Measurements from ENCODE around the gene MPZ. TPM values are rescaled to one million over a fixed set of nuclear protein-coding genes. Genes with fewer than 3 reads are reported as not detected.

The MPZ gene
- 0.44 and 1.1 TPM in 2 replicates for total RNA-seq

GRCh38 chr1:161309868-161310267, at the start of gene MPZ:
TSS of gene MPZ (minus strand) at chr1:161309968. CDS start at chr1:161309905, 63 bp downstream.

DNA sequence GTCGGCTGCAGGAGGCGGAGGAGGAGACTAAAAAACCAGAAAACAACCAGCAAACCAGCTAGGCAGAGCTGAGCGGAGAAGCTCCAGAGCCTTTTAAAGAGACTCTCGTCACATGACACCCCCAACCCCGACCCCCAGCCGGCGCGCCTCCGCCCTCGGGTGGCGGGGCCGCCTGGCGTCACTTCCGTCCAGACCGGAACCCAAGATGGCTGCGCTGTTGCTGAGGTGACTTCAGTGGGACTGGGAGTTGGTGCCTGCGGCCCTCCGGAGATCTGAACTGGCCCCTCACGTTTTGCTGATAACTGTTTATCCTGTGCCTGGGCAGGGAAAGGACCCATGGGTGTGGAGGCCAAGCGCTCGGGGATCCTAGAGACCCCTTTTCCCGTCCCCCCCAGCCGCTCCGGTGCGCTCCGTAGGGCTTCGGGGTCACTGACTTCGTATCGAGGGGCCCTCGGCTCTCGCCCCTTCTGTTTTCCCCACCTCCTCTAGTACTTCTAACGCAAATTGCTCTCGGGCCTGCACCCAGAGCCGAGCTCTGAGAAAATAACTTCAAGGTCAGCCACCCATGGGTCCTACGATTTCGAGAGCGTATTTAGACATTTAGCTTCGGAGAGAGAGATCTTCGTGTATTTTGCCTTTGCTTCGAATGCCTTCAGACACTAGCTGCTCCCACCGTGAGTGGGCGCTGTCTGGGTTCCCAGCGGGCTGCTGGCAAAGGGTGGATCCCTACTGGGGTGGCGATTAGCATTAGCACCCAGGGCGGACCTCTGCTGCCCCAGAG, 4.6 kb upstream of the MPZ start, which contains the start of gene SDHC:
Gene SDHC, plus strand, starts transcription at position 181 of the 781 bp plus-strand sequence. Its CDS starts 25 bp downstream, at position 206.

DNA sequence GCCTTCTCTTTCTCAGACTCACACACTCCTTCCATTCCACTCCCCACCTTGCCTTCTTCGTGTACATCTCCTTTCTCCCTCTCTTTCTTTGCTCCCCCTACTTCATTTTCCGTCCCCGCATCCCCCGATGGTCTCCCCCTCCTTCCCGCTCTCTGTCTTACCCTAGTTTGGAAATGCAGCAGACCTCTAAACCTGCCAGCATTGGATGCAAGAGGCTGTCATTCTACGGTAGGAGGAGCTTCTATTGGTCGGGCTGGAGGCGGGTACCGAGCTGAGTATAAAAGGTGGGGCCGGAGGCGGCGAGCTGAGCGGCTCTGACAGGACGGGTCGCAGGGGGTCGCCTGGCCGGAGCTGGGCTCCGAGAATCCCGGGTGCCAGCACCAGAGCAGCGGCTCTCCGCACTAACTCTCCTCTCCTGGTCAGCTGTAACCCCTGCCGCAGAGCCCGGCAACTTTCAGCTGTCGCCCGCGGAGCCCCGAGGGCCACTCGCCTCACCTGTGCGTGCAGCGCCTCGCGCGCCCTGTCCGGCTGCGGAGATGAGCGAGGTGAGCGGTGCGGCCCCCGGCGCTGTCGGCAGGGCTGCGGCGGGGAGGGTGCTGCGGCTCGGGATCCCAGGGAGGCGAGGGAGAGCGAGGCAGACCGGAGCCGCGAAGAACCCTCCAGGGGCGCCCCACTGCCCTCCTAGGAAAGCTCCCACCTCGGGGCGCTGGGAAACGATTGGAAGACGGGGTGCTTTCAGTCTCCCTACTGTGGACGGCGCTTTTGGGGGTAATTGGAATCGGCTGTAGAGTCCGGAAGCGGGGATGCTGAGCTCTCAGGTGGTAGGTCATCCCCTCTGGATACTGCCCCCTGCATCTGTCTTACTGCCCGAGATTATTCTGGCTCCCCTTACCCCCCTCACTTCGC, 51.1 kb downstream of the MPZ start, which contains the start of gene PCP4L1:
Gene PCP4L1, plus strand, starts transcription at position 307 of the 906 bp plus-strand sequence. Its CDS starts 230 bp downstream, at position 537.

Other genes starting within 250 kb of the MPZ start
- under 0.01 TPM in 1 of 2 replicates, not detected in the other for gene ARHGAP30, start 240.1 kb downstream of the MPZ start, total RNA-seq
- 1.1 and 2.6 TPM in 2 replicates for gene NECTIN4, start 220.4 kb downstream of the MPZ start, total RNA-seq
- gene KLHDC9, start 211.6 kb downstream of the MPZ start, total RNA-seq, result 0.66 and 1.1 TPM in 2 replicates
- gene PFDN2, start 191.9 kb downstream of the MPZ start, total RNA-seq, result 29.8 and 78.3 TPM in 2 replicates
- gene NIT1, start 191.9 kb downstream of the MPZ start, total RNA-seq, result 23.2 and 34.6 TPM in 2 replicates
- 31.5 and 35.9 TPM in 2 replicates for gene DEDD, start 177.3 kb downstream of the MPZ start, total RNA-seq
- 66.7 and 120 TPM in 2 replicates for gene UFC1, start 156.0 kb downstream of the MPZ start, total RNA-seq
- 10.7 and 12.0 TPM in 2 replicates for gene USP21, start 150.5 kb downstream of the MPZ start, total RNA-seq
- 10.1 and 16.5 TPM in 2 replicates for gene PPOX, start 143.5 kb downstream of the MPZ start, total RNA-seq
- gene B4GALT3, start 132.5 kb downstream of the MPZ start, total RNA-seq, result 33.9 and 34.1 TPM in 2 replicates
- gene ADAMTS4, start 110.9 kb downstream of the MPZ start, total RNA-seq, result 4.2 and 27.5 TPM in 2 replicates
- gene NDUFS2, start 107.6 kb downstream of the MPZ start, total RNA-seq, result 101 and 115 TPM in 2 replicates
- not detected in 2 replicates for gene FCER1G, start 94.7 kb downstream of the MPZ start, total RNA-seq
- not detected in 2 replicates for gene APOA2, start 86.3 kb downstream of the MPZ start, total RNA-seq
- gene TOMM40L, start 83.9 kb downstream of the MPZ start, total RNA-seq, result 6.6 and 15.3 TPM in 2 replicates
- not detected in 2 replicates for gene NR1I3, start 71.8 kb downstream of the MPZ start, total RNA-seq
- not detected in 2 replicates for gene PCP4L1, start 51.2 kb downstream of the MPZ start, total RNA-seq
- gene SDHC, start 4.4 kb upstream of the MPZ start, total RNA-seq, result 33.6 and 49.0 TPM in 2 replicates
- not detected in 2 replicates for gene CFAP126, start 57.9 kb upstream of the MPZ start, total RNA-seq
- gene FCGR2A, start 195.5 kb upstream of the MPZ start, total RNA-seq, result 0.22 and 0.72 TPM in 2 replicates
- 0.29 and 0.88 TPM in 2 replicates for gene HSPA6, start 214.6 kb upstream of the MPZ start, total RNA-seq
- gene FCGR3A, start 239.8 kb upstream of the MPZ start, total RNA-seq, result 0.14 TPM in 1 of 2 replicates, not detected in the other

Measured in placental pericyte (primary cell).